ENCODE measurements around the gene SORCS3. TPM values are rescaled to one million over a fixed set of nuclear protein-coding genes. Genes with fewer than 3 reads are reported as not detected.

SORCS3 gene
- total and polyA plus RNA-seq, 4 donors = 0.93 TPM; not detected in 3

DNA sequence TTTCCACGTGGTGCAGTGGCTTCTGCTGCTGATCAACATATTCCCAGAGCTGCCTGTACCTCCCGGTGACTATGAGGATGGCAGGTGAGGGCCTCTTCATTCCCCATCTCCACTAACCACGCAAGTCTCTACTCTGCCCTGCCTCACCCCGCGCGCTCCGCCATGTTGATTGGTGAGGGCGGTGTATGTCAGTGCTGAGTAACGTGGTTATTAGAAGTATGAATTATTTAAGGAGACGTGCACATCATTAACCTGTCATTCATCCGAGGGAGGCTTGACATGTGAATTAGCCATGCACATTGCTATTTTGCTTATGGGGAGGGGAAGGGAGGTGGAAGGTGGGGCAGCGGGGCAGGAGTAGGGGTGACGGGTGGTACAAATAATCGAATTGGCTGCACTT is 138.6 kb downstream of the SORCS3 start:
- Histone ChIP-seq H3K9ac (ENCODE audit: low read depth in 1 of 2, low read length in 2 of 2) (no peak overlapping the region), H3K36me3 (ENCODE audit: control insufficient read depth in 4 of 4, insufficient read depth in 3 of 4, low read depth in 1 of 4, low read length in 3 of 4) (no peaks in the 10 kb centered on the region), H3K4me3 (ENCODE audit: low read depth in 1 of 3, low read length in 3 of 3) (no peak overlapping the region), H3K9me3 (ENCODE audit: control insufficient read depth in 4 of 4, low read length in 3 of 4) (no peaks in the 10 kb centered on the region), H3K27me3 (ENCODE audit: control insufficient read depth in 4 of 4, insufficient read depth in 4 of 4, low read length in 3 of 4) (peaks cover 0 to 2% (median 1%) of the 10 kb centered on the region in 4 donors), H3K4me1 (ENCODE audit: control insufficient read depth in 4 of 4, insufficient read depth in 4 of 4, low read length in 3 of 4) (no peaks in the 10 kb centered on the region), H3K27ac (ENCODE audit: low read depth in 1 of 2, low read length in 2 of 2) (no peak overlapping the region)
- TF ChIP-seq, protein P1, sequence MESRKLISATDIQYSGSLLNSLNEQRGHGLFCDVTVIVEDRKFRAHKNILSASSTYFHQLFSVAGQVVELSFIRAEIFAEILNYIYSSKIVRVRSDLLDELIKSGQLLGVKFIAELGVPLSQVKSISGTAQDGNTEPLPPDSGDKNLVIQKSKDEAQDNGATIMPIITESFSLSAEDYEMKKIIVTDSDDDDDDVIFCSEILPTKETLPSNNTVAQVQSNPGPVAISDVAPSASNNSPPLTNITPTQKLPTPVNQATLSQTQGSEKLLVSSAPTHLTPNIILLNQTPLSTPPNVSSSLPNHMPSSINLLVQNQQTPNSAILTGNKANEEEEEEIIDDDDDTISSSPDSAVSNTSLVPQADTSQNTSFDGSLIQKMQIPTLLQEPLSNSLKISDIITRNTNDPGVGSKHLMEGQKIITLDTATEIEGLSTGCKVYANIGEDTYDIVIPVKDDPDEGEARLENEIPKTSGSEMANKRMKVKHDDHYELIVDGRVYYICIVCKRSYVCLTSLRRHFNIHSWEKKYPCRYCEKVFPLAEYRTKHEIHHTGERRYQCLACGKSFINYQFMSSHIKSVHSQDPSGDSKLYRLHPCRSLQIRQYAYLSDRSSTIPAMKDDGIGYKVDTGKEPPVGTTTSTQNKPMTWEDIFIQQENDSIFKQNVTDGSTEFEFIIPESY (IDR thresholded peaks at IDR 0.05) = no peak
- TF ChIP-seq CTCF (IDR thresholded peaks at IDR 0.05; ENCODE audit: low read depth, low read length, missing input control) (no peak), HNF4G (IDR thresholded peaks at IDR 0.05) (no peak), NR2F2 (IDR thresholded peaks at IDR 0.05) (no peak), RAD21 (IDR thresholded peaks at IDR 0.05) (no peak), ATF3 (IDR thresholded peaks at IDR 0.05) (no peak), FOXA2 (IDR thresholded peaks at IDR 0.05) (no peak), GABPA (IDR thresholded peaks at IDR 0.05 in 1 of 2, conservative IDR thresholded peaks at IDR 0.05 in 1 of 2) (no peak), HNF4A (conservative IDR thresholded peaks at IDR 0.05) (no peak), TAF1 (conservative IDR thresholded peaks at IDR 0.05) (no peak)
- TF ChIP-seq, protein P2, sequence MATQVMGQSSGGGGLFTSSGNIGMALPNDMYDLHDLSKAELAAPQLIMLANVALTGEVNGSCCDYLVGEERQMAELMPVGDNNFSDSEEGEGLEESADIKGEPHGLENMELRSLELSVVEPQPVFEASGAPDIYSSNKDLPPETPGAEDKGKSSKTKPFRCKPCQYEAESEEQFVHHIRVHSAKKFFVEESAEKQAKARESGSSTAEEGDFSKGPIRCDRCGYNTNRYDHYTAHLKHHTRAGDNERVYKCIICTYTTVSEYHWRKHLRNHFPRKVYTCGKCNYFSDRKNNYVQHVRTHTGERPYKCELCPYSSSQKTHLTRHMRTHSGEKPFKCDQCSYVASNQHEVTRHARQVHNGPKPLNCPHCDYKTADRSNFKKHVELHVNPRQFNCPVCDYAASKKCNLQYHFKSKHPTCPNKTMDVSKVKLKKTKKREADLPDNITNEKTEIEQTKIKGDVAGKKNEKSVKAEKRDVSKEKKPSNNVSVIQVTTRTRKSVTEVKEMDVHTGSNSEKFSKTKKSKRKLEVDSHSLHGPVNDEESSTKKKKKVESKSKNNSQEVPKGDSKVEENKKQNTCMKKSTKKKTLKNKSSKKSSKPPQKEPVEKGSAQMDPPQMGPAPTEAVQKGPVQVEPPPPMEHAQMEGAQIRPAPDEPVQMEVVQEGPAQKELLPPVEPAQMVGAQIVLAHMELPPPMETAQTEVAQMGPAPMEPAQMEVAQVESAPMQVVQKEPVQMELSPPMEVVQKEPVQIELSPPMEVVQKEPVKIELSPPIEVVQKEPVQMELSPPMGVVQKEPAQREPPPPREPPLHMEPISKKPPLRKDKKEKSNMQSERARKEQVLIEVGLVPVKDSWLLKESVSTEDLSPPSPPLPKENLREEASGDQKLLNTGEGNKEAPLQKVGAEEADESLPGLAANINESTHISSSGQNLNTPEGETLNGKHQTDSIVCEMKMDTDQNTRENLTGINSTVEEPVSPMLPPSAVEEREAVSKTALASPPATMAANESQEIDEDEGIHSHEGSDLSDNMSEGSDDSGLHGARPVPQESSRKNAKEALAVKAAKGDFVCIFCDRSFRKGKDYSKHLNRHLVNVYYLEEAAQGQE (IDR thresholded peaks at IDR 0.05) = no peak
- no peak for DNase-seq (ENCODE audit: low spot score)
- WGBS = 84% methylated on average over 14 of the region's 14 CpGs

DNA sequence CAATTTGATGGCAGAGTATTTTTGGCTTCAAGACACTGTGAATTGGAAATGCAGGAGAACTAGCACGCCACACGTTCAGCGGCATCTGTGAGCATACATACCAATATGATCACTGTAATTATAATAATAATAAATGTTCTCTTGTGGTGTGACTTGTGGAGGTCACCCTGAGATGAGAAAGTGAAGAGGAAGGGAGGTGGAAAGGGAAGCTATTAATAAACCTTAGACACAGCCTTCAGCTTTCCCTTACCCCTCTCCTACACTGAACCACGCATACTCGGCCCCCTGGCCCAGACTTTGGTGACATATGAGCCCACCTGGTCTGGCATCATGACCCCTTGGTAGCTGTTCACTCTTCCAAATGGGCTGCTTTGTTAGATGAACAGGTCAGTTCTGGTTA is 139.1 kb downstream of the SORCS3 start:
- peaks cover 0 to 2% (median 1%) of the 10 kb centered on the region in 4 donors for H3K27me3 ChIP-seq (ENCODE audit: control insufficient read depth in 4 of 4, insufficient read depth in 4 of 4, low read length in 3 of 4)
- H3K27ac ChIP-seq (ENCODE audit: low read depth in 1 of 2, low read length in 2 of 2) = no peak overlapping the region
- TF ChIP-seq FOXA1 (IDR thresholded peaks at IDR 0.05) (no peak), TAF1 (conservative IDR thresholded peaks at IDR 0.05) (no peak), GABPA (IDR thresholded peaks at IDR 0.05 in 1 of 2, conservative IDR thresholded peaks at IDR 0.05 in 1 of 2) (no peak), JUND (IDR thresholded peaks at IDR 0.05) (no peak)
- no peaks in the 10 kb centered on the region for H3K9me3 ChIP-seq (ENCODE audit: control insufficient read depth in 4 of 4, low read length in 3 of 4)
- no peak overlapping the region for H3K4me3 ChIP-seq (ENCODE audit: low read depth in 1 of 3, low read length in 3 of 3)
- 73% methylated on average over 5 of the region's 5 CpGs for WGBS
- no peaks in the 10 kb centered on the region for H3K36me3 ChIP-seq (ENCODE audit: control insufficient read depth in 4 of 4, insufficient read depth in 3 of 4, low read depth in 1 of 4, low read length in 3 of 4)
- no peak for DNase-seq (ENCODE audit: low spot score)
- no peaks in the 10 kb centered on the region for H3K4me1 ChIP-seq (ENCODE audit: control insufficient read depth in 4 of 4, insufficient read depth in 4 of 4, low read length in 3 of 4)
- H3K9ac ChIP-seq (ENCODE audit: low read depth in 1 of 2, low read length in 2 of 2) = no peak overlapping the region
